Nucleus accumbens (tissue), 56 donors: Measurements from ENCODE around the gene RGS5.

Experiments
- DNase-seq, 56 donors: peaks; one replicate each; lab custom pipeline; 2025; lab: John Stamatoyannopoulos, UW

RGS5 gene

DNA sequence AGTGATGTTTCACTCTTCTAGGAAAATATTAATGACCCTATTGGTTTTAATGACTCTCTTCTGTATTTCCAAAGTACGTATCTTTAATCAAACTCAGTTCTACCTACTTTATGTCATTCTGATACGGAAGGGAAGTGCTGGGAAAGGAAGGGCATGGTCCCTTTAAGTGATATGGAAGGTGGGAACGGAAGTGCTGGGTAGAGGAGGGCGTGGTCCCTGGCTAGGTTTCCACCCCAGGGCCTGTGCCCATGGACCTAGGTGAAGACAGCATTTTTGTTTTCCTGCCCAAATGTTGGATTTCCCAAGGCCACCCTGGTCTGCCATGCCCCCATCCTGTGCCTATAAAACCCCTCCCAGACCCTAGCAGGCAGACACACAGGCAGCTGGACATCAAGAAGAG is 109.5 kb downstream of the RGS5 start:
- no peak for DNase-seq
